ENCODE results near the gene LRRC47. TPM values are rescaled to one million over a fixed set of nuclear protein-coding genes. Genes with fewer than 3 reads are reported as not detected.

LRRC47 gene
- total RNA-seq, 2 experiments from 2014 or later, result 22.0 to 23.9 TPM

DNA sequence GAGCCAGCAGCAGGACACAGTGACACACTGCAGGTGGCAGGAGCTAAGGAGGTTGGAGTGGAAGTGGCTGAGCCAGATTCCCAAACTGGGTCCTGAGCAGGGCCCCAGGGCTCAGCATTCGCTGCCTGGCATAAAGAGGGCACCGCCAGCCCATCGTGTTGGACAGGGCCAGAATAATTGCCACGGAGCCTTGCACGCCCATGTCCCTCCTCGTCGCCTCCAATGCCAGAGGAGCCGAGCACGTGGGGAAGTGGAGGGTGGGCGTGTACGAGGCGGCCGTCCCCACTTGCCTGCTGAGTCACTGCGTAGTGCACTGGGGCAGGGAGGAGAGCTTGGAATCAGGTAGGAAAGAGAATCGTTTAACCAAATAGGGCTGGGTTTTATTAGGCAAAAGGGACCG, 26.1 kb upstream of the LRRC47 start:
- no peaks in the 10 kb centered on the region for H3K9me3 Mint-ChIP-seq
- H3K36me3 Mint-ChIP-seq (ENCODE audit: low read depth), result peaks cover 25% of the 10 kb centered on the region
- H3K4me1 Mint-ChIP-seq (ENCODE audit: low read depth), result no peaks in the 10 kb centered on the region
- CTCF ChIA-PET, result no interaction called here
- no peaks in the 10 kb centered on the region for H3K27me3 Mint-ChIP-seq (ENCODE audit: low read depth)
- no peak overlapping the region for H3K4me3 Mint-ChIP-seq
- no peak for DNase-seq
- no peak overlapping the region for H3K27ac Mint-ChIP-seq
- intact Hi-C loops (cut with micrococcal nuclease), result no loop called here

DNA sequence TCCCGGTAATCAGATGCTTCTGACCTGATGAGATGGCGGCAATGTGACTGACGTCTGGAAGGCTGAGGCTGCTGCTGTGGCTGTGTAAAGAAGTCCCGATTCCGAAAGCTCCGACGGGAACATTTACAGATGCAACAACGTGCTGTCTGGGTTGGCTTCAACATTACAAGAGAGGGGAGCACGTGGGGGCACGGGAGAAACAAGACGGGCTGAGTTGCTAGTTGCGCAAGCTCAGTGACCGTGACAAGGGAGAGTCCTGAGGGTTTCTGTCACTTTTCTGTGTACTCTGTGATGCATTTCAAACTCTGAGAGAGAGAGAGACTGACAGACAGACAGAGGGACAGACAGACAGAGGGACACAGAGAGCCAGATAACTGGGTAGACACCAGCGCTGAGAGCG, 25.6 kb upstream of the LRRC47 start:
- no peak for DNase-seq
- H3K27ac Mint-ChIP-seq, result no peak overlapping the region
- no peaks in the 10 kb centered on the region for H3K4me1 Mint-ChIP-seq (ENCODE audit: low read depth)
- intact Hi-C loops (cut with micrococcal nuclease), result no loop called here
- no peaks in the 10 kb centered on the region for H3K27me3 Mint-ChIP-seq (ENCODE audit: low read depth)
- H3K36me3 Mint-ChIP-seq (ENCODE audit: low read depth), result peaks cover 23% of the 10 kb centered on the region
- H3K4me3 Mint-ChIP-seq, result no peak overlapping the region
- no peaks in the 10 kb centered on the region for H3K9me3 Mint-ChIP-seq
- CTCF ChIA-PET, result no interaction called here

DNA sequence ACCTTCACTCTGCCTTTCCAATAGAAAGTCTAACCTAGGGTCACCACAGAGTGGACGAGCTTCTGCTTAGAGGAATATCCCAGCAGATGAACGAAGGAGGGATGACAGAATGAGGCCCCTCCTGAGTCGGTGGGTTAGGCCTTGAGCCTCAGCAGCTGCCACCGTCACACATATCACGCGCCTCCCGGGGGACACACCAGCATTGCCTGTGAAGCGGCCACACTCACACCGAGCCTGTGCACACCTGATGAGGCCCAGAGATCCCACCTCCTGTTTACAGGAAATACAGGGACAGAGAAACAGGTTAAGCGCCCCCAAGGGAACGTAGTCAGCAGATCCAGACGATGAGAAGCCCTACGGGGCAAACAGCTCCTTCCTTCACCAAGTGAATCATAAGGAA, 25.1 kb upstream of the LRRC47 start:
- no peaks in the 10 kb centered on the region for H3K9me3 Mint-ChIP-seq
- no peak overlapping the region for H3K27ac Mint-ChIP-seq
- CTCF ChIA-PET, result no interaction called here
- H3K4me3 Mint-ChIP-seq, result no peak overlapping the region
- H3K4me1 Mint-ChIP-seq (ENCODE audit: low read depth), result no peaks in the 10 kb centered on the region
- peaks cover 23% of the 10 kb centered on the region for H3K36me3 Mint-ChIP-seq (ENCODE audit: low read depth)
- H3K27me3 Mint-ChIP-seq (ENCODE audit: low read depth), result no peaks in the 10 kb centered on the region
- intact Hi-C loops (cut with micrococcal nuclease), result no loop called here
- no peak for DNase-seq

DNA sequence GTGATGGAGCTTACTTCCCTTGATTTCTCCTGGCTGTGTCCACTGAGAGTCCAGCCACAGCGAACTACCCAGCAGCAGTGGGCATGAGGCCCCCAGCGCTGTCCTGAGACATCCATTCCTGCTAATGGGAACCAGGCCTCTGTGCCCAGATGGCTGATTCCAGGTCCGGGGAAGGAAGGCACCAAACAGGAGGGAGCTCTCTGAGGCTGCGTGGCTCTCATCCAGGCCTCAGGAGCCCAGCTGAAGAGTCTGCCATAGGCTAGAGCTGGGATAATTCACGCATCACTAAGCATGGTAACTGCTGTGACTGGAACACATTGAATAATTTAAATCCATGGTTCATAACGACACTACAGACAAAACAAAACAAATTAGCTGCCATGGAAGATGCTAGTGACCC, 24.7 kb upstream of the LRRC47 start:
- H3K36me3 Mint-ChIP-seq (ENCODE audit: low read depth), result peaks cover 22% of the 10 kb centered on the region

DNA sequence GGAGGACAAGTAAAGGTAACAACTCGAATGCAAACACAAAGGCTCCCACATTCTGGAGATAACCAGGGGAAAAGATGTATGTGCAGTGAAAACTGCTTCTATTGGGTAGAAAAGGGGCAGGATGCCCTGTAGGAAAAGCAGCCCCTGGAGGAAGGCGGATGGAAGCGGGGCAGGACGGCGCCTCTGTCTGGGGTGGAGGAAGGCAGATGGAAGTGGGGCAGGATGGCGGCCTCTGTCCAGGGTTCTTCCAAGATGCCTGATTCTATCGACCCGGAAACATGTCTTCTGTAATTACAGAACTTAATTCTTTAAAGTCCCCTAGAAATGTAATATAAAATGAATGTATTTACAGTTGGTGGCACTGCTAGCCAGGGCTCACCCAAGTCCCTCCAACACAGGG, 24.0 kb upstream of the LRRC47 start:
- no peaks in the 10 kb centered on the region for H3K9me3 Mint-ChIP-seq
- H3K4me3 Mint-ChIP-seq, result no peak overlapping the region
- intact Hi-C loops (cut with micrococcal nuclease), result no loop called here
- peaks cover 19% of the 10 kb centered on the region for H3K36me3 Mint-ChIP-seq (ENCODE audit: low read depth)
- H3K4me1 Mint-ChIP-seq (ENCODE audit: low read depth), result no peaks in the 10 kb centered on the region
- H3K27ac Mint-ChIP-seq, result no peak overlapping the region
- CTCF ChIA-PET, result no interaction called here
- no peaks in the 10 kb centered on the region for H3K27me3 Mint-ChIP-seq (ENCODE audit: low read depth)
- DNase-seq, result no peak

More for the DNA sequence above, 24.7 kb upstream of the LRRC47 start:
- Mint-ChIP-seq H3K27me3 (ENCODE audit: low read depth) (no peaks in the 10 kb centered on the region), H3K4me1 (ENCODE audit: low read depth) (no peaks in the 10 kb centered on the region), H3K27ac (no peak overlapping the region), H3K9me3 (no peaks in the 10 kb centered on the region), H3K4me3 (no peak overlapping the region)
- no peak for DNase-seq
- intact Hi-C loops (cut with micrococcal nuclease), result no loop called here
- CTCF ChIA-PET, result no interaction called here

DNA sequence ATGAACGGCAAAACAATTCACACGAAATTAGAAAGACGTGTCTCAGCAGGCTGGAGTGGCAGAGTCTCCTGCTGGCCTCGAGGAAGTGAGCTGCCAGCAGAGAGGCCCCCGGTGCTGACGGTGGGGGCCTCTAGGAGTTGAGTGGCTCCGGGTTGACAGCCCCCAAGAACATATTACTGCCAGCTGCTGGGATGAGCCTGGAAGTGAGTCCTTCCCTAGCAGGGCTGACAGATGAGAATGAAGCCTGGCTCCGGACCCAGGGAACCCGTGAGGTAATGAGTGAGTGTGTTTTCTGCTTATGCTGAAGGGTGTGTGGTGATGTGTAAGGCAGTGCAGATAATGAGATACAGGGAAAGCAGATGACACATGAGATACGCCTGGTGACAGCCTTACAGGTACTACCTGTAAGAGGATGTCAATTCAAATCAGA, 23.5 kb upstream of the LRRC47 start:
- Mint-ChIP-seq H3K27me3 (ENCODE audit: low read depth) (no peaks in the 10 kb centered on the region), H3K4me3 (no peak overlapping the region), H3K4me1 (ENCODE audit: low read depth) (no peaks in the 10 kb centered on the region), H3K9me3 (no peaks in the 10 kb centered on the region), H3K36me3 (ENCODE audit: low read depth) (peaks cover 23% of the 10 kb centered on the region), H3K27ac (no peak overlapping the region)
- no peak for DNase-seq
- CTCF ChIA-PET, result no interaction called here
- intact Hi-C loops (cut with micrococcal nuclease), result no loop called here

DNA sequence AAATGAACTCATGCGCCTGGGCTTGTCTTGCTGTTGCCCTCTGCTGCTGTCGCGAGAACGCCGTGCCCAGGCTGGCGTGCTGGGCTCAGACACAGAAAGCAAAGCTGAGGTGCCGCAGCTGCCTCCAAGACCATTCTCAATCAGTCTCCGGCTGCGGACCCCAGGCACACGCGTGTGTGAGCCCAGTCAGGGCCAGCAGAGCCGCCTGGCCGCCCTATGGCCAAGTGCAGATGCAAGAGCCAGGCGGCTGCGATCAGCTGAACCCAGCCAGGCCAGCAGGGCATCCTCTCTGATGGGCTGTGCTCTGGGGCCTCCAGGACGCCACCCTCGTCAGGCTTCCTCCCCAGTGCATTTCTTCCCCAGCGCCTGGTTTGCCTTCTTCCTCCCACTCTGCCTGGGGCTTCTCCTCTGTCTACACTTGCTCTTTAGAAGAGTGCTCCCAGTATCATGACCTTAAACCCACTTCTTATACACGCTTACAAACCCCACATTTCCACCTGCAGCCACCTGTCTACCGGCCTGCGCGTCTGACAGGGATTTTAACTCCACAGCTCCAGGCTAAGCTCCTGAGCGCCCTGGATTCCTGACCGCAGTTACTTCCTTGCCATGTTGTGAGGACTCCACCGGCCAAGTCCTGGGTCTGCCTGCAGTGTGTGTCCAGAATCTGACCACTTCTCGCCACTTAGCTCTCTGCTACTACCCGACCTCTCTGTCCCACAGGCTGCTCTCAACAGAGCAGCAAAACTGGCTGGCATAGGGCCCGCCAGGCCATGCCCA, 21.7 kb upstream of the LRRC47 start:
- Mint-ChIP-seq H3K27ac (no peak overlapping the region), H3K27me3 (ENCODE audit: low read depth) (no peaks in the 10 kb centered on the region), H3K4me3 (no peak overlapping the region), H3K4me1 (ENCODE audit: low read depth) (no peaks in the 10 kb centered on the region), H3K36me3 (ENCODE audit: low read depth) (peaks cover 16% of the 10 kb centered on the region), H3K9me3 (no peaks in the 10 kb centered on the region)
- CTCF ChIA-PET, result interaction anchor here (1.3 kb wide), 1 partner anchor 13 kb away, joined by 3 read pairs; no protein-coding TSS in a partner anchor
- DNase-seq, result no peak
- intact Hi-C loops (cut with micrococcal nuclease), result no loop called here

DNA sequence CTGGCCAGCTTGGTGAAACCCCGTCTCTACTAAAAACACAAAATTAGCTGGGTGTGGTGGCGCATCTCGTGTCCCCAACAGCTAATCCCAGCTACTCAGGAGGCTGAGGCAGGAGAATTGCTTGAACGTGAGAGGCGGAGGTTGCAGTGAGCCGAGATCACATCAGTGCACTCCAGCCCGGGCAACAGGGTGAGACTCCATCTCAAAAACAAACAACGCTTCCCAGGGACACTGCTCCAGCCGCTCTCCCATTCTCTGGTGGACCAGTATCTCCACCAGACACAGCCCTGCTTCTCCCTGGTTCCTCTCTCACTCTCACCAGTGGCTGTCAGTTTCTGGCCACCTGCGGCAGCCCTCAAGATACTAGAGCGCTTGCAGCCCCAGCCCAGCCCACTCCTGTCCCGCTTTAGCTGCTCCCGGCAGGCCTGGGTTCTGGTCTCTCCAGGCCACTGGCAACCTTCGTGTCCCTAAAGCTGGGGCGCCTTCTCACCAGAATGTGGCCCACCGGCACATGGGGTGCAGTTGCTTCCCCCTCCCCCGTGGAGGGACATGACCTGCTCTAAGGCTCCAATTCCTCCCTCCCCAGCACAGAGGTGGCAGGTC, 20.9 kb upstream of the LRRC47 start:
- no peak overlapping the region for H3K4me3 Mint-ChIP-seq
- intact Hi-C loops (cut with micrococcal nuclease), result no loop called here
- H3K27ac Mint-ChIP-seq, result no peak overlapping the region
- H3K4me1 Mint-ChIP-seq (ENCODE audit: low read depth), result no peaks in the 10 kb centered on the region
- no peaks in the 10 kb centered on the region for H3K9me3 Mint-ChIP-seq
- no peaks in the 10 kb centered on the region for H3K27me3 Mint-ChIP-seq (ENCODE audit: low read depth)
- DNase-seq, result no peak
- CTCF ChIA-PET, result interaction anchor here (1.3 kb wide), 1 partner anchor 12 kb away, joined by 3 read pairs; no protein-coding TSS in a partner anchor
- H3K36me3 Mint-ChIP-seq (ENCODE audit: low read depth), result peaks cover 16% of the 10 kb centered on the region

DNA sequence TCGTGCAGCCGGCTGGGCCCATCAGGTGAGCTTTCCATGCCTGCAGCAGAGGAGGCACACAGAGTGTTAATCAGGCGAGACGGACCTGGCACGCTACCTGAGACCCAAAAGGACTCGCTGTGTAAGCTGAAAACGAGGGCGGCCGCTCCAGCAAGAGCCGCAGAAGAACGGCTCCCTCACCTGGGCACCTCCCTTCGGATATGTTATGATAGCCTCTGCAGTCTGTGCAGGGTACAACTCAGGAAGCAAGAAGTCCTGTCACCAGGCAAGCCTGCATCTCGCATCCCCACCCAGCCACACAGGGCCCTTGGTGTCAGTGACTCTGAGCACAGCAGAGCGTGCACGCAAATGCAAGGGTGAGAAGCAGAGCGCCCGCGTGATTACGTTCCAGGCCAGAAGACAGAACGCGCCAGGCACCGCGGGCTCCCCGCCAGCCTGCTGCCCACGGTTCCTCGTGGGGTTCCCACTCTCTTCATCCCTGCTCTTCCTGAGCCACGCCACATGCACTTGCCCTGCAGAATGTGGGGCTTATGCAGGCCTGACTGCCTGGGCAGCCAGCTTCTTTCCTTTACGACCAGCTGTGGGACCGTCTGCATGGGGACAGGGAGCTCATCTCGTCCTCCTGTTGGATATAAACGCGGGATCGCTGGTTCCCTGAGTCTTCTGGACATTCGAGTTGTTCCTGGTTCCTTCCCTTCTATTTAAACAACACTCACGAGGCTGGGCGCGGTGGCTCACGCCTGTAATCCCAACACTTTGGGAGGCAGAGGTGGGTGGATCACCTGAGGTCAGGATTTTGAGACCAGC, 20.2 kb upstream of the LRRC47 start:
- intact Hi-C loops (cut with micrococcal nuclease), result no loop called here
- Mint-ChIP-seq H3K27me3 (ENCODE audit: low read depth) (no peaks in the 10 kb centered on the region), H3K4me3 (no peak overlapping the region), H3K4me1 (ENCODE audit: low read depth) (no peaks in the 10 kb centered on the region), H3K9me3 (no peaks in the 10 kb centered on the region), H3K27ac (no peak overlapping the region), H3K36me3 (ENCODE audit: low read depth) (peaks cover 13% of the 10 kb centered on the region)
- CTCF ChIA-PET, result no interaction called here
- no peak for DNase-seq

DNA sequence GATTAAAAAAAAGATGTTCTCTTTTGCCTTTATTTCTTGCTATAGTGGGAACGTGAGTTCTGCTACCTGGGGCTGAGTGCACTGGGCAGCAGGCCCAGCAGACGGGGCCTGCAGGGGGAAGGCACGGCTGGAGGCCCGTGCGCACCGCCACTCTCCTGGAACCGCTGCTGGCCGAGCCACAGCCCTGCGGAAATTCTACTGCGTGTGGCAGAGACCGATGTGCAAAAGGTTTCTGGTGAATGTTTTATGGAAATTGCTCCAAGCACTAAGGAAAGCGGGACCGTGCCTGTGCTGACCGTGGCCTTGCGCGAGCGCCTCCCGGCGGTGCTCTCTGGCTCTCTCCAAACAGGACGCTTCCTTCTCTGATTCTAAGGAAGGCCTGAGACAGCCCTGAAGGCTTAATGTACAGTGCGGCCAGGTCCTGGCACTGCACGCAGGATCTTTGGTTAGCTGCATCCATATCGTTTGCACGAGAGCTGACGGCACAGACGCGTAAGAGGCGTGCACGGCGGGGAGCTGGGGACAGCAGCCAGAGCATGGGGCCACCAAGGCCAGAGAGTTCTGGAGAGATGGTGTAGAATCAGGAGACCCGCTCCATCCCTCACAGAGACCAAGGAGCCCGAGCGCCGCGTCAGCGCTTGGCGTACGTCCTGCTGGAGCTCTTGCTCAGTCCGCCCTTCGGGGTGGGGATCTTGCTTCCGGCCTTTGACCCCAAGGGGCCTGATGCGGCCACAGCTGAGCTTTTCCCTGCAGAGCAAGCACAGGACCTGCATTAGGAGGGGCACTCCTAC, 18.7 kb upstream of the LRRC47 start:
- H3K4me3 Mint-ChIP-seq, result no peak overlapping the region
- intact Hi-C loops (cut with micrococcal nuclease), result no loop called here
- CTCF ChIA-PET, result no interaction called here
- H3K36me3 Mint-ChIP-seq (ENCODE audit: low read depth), result peaks cover 11% of the 10 kb centered on the region
- no peak overlapping the region for H3K27ac Mint-ChIP-seq
- H3K9me3 Mint-ChIP-seq, result no peaks in the 10 kb centered on the region
- no peaks in the 10 kb centered on the region for H3K27me3 Mint-ChIP-seq (ENCODE audit: low read depth)
- DNase-seq, result no peak
- H3K4me1 Mint-ChIP-seq (ENCODE audit: low read depth), result no peaks in the 10 kb centered on the region

DNA sequence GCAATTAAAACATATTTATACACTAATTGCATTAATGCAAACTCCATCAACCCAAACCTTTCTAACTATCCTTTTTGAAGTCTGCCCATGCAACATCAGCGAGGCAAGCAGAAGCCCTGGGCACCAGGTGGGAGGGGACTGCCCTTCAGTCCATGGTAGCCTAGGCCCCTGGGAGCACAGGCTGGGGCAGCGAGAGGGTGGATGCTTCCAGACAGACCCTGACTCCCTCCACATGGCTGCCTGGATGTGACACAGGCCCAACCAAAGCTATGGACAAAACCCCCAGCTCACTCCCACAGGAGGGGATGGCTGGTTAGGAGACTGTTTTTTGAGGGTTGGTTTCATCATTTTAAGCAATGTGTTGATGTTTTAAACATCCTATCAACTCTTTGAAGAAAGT, 17.8 kb upstream of the LRRC47 start:
- Mint-ChIP-seq H3K36me3 (ENCODE audit: low read depth) (peaks cover 5% of the 10 kb centered on the region), H3K9me3 (no peaks in the 10 kb centered on the region), H3K27me3 (ENCODE audit: low read depth) (no peaks in the 10 kb centered on the region), H3K27ac (no peak overlapping the region), H3K4me3 (no peak overlapping the region), H3K4me1 (ENCODE audit: low read depth) (no peaks in the 10 kb centered on the region)
- CTCF ChIA-PET, result no interaction called here
- DNase-seq, result no peak
- intact Hi-C loops (cut with micrococcal nuclease), result no loop called here

DNA sequence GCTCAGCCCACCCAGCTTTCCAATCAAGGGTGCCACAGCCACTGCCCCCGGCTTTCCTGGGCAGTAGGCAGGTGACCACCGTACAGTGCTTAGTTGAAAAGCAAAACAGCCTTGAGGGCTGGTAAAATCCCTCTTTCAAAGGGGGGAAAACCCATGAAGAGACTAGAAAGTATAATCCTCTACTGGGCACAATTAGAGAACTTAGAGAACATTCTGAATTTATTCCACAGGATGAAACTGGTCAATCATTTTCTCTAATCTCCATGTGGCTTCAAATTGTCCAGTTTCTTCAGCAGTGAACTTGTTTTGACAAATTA, 15.3 kb upstream of the LRRC47 start:
- H3K4me1 Mint-ChIP-seq (ENCODE audit: low read depth), result no peaks in the 10 kb centered on the region
- peaks cover 3% of the 10 kb centered on the region for H3K36me3 Mint-ChIP-seq (ENCODE audit: low read depth)
- H3K27ac Mint-ChIP-seq, result no peak overlapping the region
- CTCF ChIA-PET, result interaction anchor here (1.3 kb wide), 1 partner anchor 12 kb away, joined by 3 read pairs; no protein-coding TSS in a partner anchor
- no peaks in the 10 kb centered on the region for H3K9me3 Mint-ChIP-seq
- H3K4me3 Mint-ChIP-seq, result no peak overlapping the region
- no peak for DNase-seq
- no peaks in the 10 kb centered on the region for H3K27me3 Mint-ChIP-seq (ENCODE audit: low read depth)
- intact Hi-C loops (cut with micrococcal nuclease), result no loop called here
